Nephron (organoid): ENCODE data around the gene STARD3.
A peak's percentile ranks its signal among the peaks of the same experiment; 100 is the strongest.

ENCODE experiments used
- H3K27ac Mint-ChIP-seq, 3 experiments: 2 replicates each; pipeline ENCODE4 v1.8.0; 2020; ENCODE audit warnings: mixed read lengths in 3 of 3, mild to moderate bottlenecking in 2 of 3, moderate library complexity in 1 of 3
- H3K27me3 Mint-ChIP-seq: 2 replicates; pipeline ENCODE4 v1.8.0; 2021; ENCODE audit warnings: low read depth, mild to moderate bottlenecking, moderate library complexity, mixed read lengths
- H3K36me3 Mint-ChIP-seq: 2 replicates; pipeline ENCODE4 v1.8.0; 2020; ENCODE audit warnings: low read depth, mixed read lengths
- H3K4me1 Mint-ChIP-seq: 2 replicates; pipeline ENCODE4 v1.8.0; 2020; ENCODE audit warnings: mixed read lengths
- H3K4me3 Mint-ChIP-seq, 3 experiments: 2 replicates each; pipeline ENCODE4 v1.8.0; 2020; ENCODE audit warnings: mild to moderate bottlenecking in 3 of 3, mixed read lengths in 3 of 3, moderate library complexity in 2 of 3
- H3K9me3 Mint-ChIP-seq: 2 replicates; pipeline ENCODE4 v1.8.0; 2020; ENCODE audit warnings: mixed read lengths
- CTCF ChIP-seq, 3 experiments: fragments of 200-600 bp; sonication (generic); IDR thresholded peaks; one replicate each; pipeline ENCODE4 v1.5.0; 2021; ENCODE audit warnings: antibody characterized with exemption in 3 of 3; ENCODE audit not compliant: unreplicated experiment in 3 of 3

STARD3 gene

GRCh38 chr17:39664581-39665561 is 27.9 kb downstream of the STARD3 start, which contains the start of gene TCAP:
Gene TCAP, plus strand, starts transcription at chr17:39665349. Its CDS starts 11 bp downstream, at chr17:39665360.
- H3K4me3 Mint-ChIP-seq, result peak within 1 kb of the TSS; percentile 50 to 62 (median 50)
- peaks cover 14% of the 10 kb centered on the region for H3K4me1 Mint-ChIP-seq
- H3K9me3 Mint-ChIP-seq, result no peaks in the 10 kb centered on the region
- H3K27me3 Mint-ChIP-seq, result peaks cover 45% of the 10 kb centered on the region
- no peak for TF ChIP-seq CTCF (IDR thresholded peaks at IDR 0.05; ENCODE audit: unreplicated experiment in 3 of 3)
- no peak within 1 kb of the TSS for H3K27ac Mint-ChIP-seq
- peaks cover 8% of the 10 kb centered on the region for H3K36me3 Mint-ChIP-seq

- peaks cover 8% of the 10 kb centered on the region for H3K36me3 Mint-ChIP-seq
- peaks cover 14% of the 10 kb centered on the region for H3K4me1 Mint-ChIP-seq
- H3K27ac Mint-ChIP-seq, result no peak overlapping the region
- no peaks in the 10 kb centered on the region for H3K9me3 Mint-ChIP-seq
- H3K27me3 Mint-ChIP-seq, result peaks cover 52% of the 10 kb centered on the region
- peak overlapping the region in 2 of 3 experiments; percentile 50 to 62 for H3K4me3 Mint-ChIP-seq
- TF ChIP-seq CTCF (IDR thresholded peaks at IDR 0.05; ENCODE audit: unreplicated experiment in 3 of 3), result peak in 1 of 3 experiments; percentile 6
These were observed 28.8 kb downstream of the STARD3 start for GRCh38 chr17:39665642-39666224.

GRCh38 chr17:39666231-39666600 is 29.3 kb downstream of the STARD3 start:
- H3K36me3 Mint-ChIP-seq, result peaks cover 6% of the 10 kb centered on the region
- H3K27me3 Mint-ChIP-seq, result peaks cover 54% of the 10 kb centered on the region
- H3K4me1 Mint-ChIP-seq, result peaks cover 9% of the 10 kb centered on the region
- no peak overlapping the region for H3K27ac Mint-ChIP-seq
- no peaks in the 10 kb centered on the region for H3K9me3 Mint-ChIP-seq
- no peak for TF ChIP-seq CTCF (IDR thresholded peaks at IDR 0.05; ENCODE audit: unreplicated experiment in 3 of 3)
- H3K4me3 Mint-ChIP-seq, result peak overlapping the region in 2 of 3 experiments; percentile 12 to 62

GRCh38 chr17:39666601-39667261 is 29.8 kb downstream of the STARD3 start:
- Mint-ChIP-seq H3K27ac (no peak overlapping the region), H3K9me3 (no peaks in the 10 kb centered on the region), H3K4me3 (peak overlapping the region in 2 of 3 experiments; percentile 60 to 70), H3K4me1 (peaks cover 5% of the 10 kb centered on the region), H3K27me3 (peaks cover 57% of the 10 kb centered on the region), H3K36me3 (peaks cover 1% of the 10 kb centered on the region)
- TF ChIP-seq CTCF (IDR thresholded peaks at IDR 0.05; ENCODE audit: unreplicated experiment in 3 of 3), result no peak

GRCh38 chr17:39667262-39667944 is 30.5 kb downstream of the STARD3 start:
- H3K27me3 Mint-ChIP-seq, result peaks cover 64% of the 10 kb centered on the region
- H3K4me3 Mint-ChIP-seq, result peak overlapping the region in 2 of 3 experiments; percentile 60 to 70
- no peak for TF ChIP-seq CTCF (IDR thresholded peaks at IDR 0.05; ENCODE audit: unreplicated experiment in 3 of 3)
- H3K27ac Mint-ChIP-seq, result no peak overlapping the region
- peaks cover 5% of the 10 kb centered on the region for H3K4me1 Mint-ChIP-seq
- H3K36me3 Mint-ChIP-seq, result no peaks in the 10 kb centered on the region
- no peaks in the 10 kb centered on the region for H3K9me3 Mint-ChIP-seq
